ENCODE data around the gene ITPR1.

Gene ITPR1

DNA sequence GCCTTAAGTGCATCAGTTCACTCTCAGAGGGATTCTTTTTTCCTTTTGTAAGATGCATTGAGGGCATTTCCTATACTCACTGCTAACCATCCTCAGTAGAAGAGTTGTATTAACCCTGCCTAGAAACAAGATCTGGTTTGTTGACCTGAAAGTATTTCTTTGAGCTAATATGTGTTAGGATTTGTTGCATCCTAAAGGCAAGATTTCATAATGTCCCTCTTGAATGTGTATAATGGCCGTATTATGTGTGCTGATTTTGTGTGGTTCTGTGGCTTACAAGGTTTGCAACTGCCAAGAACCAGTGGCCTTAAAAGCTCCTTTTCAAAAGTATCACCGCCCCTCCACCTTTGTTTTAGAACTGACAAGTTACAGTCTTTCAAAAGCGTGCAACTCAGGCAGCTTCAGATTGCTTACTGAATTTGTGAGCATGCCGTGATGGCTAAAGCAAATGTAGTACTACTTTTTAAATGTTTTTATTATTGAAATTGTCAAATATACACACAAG, 304.1 kb downstream of the ITPR1 start:
- DNase-seq, result no peak

DNA sequence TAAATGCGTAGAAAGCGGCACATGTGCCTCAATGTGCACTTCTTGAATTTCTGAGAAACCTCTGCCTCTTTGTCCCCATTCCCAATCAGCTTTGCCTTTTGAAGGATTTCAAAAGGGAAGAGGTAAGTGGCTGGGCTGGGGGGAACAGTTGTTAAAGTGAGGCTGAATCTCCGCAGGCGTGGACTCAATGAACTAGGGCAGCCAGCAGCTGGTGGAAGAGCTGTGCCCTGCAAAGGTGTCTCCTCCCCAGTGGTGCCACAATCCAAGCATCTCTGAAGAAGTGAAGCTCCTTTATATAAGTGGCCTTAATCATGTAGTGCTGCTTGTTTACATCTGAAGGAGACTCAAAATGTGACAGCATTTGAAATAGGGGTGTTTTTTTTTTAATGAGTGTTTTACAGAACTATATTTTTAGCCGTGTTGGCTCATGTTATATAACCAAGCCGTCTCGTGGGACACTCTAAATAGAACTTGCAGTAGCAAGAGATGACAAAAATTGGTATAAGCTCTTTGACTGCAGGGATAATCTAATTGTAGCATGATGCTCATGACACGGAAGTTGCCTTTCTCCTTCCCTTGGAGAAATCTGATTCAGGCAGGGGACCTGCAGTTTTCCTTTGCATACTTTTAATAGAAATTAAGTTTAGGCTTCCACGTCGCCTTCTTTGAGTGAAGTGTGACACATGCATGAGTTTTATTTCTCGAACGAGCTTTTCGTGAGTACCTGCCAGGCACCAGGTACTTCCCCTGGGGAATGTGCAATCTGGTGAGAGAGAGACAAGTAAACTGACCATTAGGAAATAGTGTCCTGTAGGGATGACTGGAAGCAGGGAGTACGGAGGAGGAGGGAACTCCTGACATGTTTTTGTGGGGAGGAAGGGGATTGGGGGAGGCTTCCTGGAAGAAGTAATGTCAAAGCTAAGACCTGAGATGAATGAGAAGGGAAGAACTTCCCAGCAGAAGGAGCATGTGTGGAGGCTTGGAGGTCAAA, 306.4 kb downstream of the ITPR1 start:
- no peak for DNase-seq

DNA sequence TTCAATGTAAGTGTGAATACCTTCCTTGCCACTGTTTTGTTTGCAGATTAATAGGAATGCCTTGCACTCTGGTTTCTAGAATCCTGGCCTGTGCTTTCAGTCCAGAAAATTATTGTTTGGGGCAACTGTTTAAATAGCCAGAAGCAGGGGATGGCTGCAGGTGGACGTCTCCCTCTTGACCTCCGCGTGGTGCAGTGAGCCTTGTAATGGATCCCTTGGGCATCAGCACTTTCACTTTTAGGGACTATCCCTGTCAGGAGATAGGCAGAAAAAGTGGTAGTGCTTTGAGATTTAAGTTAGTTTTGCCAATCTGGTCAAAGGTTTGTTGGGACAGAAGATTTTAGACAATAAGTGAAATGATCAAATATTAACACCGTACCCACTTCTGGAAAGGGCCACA, 307.4 kb downstream of the ITPR1 start:
- DNase-seq, result no peak

DNA sequence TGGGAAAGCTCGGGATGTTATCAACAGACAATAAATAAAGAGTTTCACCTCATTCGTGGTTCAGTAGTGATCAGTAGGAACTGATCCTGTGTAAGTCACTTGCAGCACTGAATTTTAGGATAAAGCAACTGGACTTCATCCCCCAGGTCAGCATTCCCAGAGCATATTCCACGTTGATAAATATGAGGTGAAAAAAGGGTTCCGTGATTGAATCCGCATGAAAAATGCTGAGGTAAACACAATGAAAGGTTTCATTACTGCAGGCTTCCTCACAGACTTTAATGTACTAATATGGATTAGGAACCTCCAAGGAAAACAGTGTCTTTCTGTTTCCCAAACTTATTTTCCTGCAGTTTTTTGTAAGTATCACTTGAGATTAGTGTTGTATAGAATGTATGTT, 308.7 kb downstream of the ITPR1 start:
- no peak for DNase-seq

DNA sequence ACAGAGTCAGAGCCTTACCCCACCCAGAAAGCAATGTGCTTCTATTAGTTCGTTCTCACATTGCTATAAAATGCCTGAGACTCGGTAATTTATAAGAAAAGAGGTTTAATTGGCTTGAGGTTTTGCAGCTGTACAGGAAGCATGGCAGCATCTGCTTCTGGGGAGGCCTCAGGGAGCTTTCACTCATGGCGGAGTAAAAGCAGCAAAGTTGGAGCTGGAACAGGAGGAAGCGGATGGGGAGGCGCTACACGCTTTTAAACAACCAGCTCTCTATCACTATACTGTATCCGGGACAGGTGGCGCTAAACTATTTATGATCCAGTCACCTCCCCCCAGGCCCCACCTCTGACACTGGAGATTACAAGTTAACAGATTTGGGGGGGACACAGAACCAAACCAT, 309.8 kb downstream of the ITPR1 start:
- no peak for DNase-seq

DNA sequence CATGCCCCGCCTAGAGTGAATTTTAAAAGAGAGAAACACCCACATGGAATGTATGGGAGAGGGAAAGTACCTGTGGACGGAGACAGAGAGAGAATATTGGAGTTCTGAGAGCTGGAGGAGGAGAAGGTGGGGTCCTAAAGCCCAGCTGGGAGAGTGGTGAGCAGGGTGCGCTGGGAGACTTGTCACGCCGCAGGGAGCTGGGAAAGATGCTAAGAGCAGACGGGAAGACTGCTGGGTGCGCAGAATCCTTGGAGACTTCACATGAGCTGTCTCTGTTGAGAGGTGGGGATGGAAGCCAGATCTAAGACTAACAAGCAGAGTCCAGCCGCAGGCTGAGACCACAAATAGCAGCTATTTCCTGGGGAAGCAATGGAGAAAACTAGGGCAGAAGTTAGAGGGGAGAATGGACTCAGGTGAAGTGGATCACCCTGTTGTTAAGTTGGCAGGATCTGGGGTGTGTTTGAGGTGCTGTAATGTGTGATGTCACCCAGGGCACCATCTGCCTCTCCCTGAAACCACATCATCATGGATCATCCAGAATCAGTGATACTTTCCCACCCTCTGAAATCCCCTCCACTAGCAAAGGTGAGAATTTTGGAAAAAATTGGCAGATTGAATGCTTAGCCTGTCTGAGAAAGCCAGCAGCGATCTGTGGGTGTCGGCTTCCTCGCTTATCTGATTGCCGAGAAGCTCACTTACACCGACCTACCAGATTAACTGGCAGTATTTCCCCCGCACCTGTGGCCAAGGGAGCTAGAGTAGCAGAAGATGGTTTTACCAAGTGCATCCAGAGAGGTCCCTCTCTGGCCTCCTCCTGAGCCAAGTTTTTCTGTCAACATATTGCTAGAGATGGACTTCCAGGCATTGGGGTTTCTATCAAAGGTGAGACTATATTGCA, 311.3 kb downstream of the ITPR1 start:
- peak; percentile 63 for DNase-seq

DNA sequence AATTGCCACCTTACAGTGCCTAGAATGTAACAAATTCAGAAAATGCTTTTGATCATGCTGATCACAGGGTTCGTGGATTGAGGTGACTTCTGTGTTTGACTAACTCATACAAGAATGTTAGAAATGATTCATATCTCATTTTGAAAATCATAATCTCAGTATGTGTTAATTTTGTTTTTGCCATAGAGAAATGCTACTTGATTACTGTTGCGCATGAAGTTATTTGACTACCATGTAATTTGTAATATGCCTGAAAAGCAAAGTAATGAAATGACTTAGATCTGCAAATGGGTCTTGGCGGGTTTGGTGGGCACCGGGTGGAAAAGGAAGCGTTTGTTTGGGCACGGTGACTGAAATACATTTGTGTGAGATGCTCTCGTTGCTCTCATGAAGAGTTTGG, 312.5 kb downstream of the ITPR1 start:
- peak; percentile 63 for DNase-seq

DNA sequence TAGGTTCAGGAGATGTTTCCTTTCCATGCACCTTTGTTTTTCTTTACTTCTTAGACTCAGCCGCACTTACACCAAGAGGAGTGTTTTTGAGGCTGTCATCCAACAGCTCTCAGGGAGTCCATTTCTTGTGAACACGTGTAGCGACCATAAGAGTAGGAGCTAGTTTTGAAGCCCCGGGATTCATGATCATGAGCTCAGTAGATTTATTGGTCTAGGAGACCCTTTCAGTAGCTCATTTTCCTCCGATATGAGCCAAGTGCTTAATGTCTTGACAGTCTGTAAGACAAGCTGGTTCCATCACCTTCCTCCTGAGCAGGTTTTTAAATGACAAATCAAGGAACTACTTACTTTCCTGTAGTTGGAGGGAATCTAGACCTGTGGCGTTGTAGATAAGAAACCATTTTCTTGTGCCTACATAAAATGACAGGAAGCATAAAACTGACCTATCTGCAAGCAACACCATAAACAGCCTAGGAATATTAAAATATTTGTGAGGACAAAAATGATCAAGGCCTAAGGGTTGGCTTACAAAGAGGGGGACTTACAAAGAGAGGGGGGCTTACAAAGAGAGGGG, 313.5 kb downstream of the ITPR1 start:
- DNase-seq, result no peak

DNA sequence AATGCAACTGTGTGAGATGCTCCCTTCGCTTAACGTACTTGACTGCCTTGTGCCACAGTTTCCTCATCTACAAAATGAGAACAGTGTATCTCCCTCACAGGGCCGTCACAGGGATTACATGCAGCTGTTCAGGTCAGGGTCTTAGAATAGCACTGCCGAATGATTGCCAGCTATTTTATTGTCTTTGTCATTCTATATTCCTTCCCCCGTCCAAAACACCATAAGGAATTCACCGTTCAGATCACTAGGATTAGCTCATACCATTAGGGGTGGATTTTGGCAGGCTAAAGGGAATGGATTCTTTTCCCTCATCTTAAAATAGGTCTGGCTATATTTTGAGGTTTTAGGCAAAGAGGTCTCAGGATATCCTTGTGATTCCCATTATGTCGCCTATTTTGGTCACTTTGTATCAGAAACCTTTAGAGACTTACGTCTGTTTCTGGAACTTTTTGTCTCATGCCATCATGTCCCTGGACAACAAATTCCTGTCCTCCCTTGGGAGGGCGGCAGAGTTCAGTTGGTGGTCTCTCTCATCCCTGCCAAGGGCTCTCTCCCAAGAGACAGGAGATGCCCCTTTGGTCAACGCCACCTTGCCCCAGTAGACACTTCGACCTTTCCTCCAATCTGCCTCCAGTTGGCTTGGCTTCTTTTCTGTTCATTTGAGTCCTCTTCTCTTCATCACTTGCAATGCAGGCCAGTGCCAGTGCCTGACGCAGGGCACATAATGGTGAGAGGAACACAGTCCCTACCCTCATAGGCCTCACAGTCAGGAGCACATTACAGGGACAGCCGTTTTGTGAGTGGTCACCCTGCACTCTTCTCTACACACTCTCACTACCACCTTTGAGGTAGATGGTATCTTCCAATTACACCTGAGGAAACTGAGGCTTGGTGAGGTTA, 314.5 kb downstream of the ITPR1 start:
- DNase-seq, result no peak

DNA sequence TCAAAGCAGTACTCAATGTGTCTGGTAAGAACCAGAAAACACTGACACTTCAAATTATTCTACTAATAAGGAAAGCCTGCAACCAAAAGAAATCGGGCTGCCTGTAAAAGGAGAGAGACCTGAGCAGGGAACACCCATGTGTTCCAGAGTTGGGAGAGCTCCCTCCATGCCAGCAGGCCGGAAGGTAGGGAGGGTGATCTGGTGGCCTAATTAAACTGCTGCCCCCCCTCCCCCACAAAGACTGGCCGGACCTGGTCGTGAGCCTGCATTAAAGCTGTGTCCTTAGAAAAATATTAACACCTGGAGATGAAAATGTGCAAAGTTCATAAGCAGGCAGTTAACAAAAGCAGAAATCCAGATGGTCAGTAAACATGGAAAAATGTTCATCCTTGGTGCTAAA, 315.5 kb downstream of the ITPR1 start:
- DNase-seq, result no peak

DNA sequence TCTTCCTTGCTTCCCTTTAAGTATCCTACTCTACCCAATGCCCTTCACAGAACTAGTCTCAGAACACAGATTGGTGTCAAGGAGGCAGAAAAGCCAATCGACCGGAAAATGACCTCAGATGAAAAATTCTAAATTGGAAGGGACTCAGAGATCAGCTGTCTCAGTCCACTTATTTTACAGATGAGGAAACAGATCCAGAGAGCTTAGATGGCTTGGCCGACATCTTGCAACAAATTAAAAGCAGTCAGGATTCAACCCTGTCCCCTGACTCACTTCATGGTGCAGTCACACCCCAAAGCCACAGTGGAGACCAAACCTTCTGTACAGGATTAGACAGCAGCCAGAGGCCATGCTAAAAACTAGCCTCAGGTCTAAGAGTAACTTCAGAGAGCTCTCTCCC, 316.8 kb downstream of the ITPR1 start:
- no peak for DNase-seq

DNA sequence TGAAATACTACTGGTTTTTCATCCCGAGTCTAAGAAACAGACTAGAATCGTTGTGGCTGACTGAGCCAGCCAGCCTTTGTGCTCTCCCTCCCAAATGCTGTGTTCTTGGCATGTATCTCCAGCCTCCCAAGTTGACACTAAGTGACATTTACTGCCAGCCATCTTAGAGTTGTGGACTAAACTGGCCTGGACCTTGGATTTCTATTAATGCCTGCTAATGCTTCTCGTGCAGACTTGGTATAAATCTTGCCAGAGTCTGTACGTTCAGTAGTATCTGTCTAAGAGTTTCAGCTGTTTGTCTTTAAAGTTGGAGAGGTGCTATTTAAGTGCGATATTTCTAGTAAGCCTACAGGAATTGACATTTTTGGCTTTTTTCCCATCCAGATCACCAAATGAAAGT, 319.4 kb downstream of the ITPR1 start:
- DNase-seq, result no peak

DNA sequence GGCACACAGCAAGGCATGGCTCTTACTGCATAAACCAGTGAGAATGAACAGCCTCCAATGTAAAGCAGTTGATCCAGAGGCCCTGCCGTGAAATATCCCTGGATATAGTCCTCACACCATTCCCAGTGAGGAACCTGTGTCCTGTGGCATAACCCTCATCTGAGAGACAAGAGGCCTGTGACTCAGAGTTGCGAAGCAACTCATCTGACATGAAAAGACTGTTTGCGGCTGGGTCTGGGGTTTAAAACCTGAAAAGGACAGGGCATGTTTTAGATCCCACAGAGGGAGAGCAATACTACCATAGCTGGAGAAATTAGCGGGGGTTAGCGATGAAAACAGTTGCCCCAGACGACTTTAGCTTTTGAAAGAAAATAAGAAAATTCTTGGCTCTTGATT, 320.8 kb downstream of the ITPR1 start:
- DNase-seq, result no peak

DNA sequence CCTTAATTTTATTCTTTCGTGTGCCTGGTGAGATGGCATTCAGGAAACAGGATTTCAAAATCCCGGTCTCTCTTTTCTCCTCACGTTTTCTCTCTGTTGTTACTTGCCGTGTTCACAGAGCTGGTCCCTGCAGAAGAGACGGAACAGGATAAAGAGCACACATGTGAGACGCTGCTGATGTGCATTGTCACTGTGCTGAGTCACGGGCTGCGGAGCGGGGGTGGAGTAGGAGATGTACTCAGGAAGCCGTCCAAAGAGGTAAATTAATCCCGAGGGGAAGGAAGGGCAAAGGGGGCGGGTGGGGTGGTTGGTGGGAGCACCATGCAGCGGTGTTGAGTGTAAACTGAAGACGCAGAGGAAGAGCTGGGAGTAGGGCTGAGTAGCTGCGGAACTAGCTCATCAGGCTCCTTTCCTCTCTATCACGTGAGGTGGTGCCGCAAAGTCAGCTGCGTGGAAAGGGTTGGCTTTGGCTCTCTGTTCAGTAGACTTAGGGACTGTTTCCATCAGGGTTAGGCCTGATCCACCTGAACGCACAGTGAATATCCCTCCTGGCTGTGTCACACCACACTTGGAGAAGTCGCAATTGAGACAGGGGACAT, 321.3 kb downstream of the ITPR1 start:
- DNase-seq, result no peak

DNA sequence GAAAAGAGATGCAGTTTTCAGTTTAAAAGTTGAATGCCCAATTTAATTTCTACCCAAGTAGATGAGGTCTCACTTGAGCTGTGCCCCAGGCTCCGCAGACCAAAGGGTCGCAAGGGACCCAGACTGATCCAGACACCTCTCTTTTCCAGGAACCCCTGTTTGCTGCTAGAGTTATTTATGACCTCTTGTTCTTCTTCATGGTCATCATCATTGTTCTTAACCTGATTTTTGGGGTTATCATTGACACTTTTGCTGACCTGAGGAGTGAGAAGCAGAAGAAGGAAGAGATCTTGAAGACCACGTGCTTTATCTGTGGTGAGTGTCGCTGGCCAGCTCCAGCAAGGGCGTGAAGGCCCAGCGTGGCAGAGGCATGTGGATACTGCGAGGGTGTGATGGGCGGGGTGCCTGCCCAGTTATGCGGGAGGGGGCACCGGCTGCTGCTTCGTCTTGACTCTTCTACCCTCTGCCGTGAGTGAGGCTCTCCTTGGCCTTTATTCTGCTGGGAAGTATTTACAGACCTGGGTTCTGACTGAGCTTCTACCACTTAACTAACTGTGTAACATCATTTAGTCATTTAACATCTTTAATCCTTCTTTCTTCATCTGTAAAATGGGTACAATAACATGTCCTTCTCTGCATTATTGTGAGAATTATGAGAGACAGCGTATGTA, 321.9 kb downstream of the ITPR1 start:
- DNase-seq, result no peak

DNA sequence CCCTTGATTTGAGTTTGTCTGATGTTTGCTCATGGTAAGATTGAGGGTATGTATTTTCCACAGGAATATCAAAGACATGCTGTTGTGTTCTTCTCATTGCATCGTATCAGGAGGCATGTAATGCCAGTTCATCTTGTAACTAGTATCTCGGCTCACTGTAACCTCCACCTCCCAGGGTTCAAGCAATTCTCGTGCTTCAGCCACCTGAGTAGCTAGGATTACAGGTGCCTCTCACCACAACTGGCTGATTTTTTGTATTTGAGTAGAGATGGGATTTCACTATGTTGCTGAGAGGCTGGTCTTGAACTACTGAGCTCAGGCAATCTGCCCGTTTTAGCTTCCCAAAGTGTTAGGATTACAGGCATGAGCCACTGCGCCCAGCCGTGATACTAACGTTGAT, 323.2 kb downstream of the ITPR1 start:
- DNase-seq, result no peak

DNA sequence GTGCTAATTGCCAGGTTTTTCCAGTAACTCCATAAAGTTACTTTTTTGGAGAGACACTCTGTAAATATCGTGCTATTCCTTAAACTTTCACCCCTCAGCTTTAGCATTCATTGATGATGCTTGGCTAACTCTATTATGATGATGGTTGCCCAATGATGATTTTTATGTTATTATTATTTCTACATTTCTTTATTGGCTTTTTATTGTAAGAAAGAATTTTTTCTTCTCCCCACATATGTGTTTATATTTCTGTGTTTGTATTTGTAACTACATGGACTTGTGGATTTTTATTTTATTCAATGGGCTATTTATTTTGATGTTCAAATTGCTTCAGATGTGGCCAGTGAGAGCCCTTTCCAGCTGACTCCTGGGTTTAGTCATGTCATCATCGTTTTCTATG, 323.6 kb downstream of the ITPR1 start:
- DNase-seq, result no peak

DNA sequence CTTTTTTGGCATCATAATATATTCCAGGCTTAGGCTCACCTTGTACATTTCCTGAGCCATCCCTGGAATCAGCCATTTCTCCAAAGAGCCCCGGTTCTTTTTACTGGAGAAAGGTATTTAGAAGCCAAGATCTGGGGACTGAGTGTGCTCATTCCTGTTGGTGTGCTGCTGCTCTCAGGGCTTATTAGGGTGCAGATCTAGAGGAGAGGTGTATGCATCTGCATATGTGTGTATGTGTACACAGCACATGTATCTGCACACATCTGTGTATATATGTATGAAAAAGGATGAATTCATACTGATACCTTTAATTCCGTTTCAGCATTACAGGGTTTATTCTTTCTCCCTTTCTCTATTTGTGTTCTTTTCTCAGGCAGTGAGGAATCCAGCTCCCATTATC, 324.0 kb downstream of the ITPR1 start:
- no peak for DNase-seq

DNA sequence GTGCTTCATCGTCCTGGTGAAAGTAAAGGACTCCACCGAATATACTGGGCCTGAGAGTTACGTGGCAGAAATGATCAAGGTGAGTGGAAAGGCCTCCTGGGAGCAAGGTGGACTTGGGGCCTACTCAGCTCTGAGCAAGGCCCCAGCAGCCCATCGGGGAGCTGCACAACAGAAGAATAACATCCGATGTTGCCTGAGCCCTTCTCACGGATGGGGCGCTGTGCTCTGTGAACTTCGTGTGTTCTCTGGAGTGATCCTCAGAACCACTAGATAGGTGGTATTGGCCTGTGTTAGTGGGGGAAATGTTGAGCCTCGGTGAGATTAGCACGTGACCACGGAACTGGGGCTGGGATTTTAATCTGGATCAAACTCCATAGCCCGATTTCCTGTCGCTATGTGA, 325.0 kb downstream of the ITPR1 start:
- DNase-seq, result no peak

DNA sequence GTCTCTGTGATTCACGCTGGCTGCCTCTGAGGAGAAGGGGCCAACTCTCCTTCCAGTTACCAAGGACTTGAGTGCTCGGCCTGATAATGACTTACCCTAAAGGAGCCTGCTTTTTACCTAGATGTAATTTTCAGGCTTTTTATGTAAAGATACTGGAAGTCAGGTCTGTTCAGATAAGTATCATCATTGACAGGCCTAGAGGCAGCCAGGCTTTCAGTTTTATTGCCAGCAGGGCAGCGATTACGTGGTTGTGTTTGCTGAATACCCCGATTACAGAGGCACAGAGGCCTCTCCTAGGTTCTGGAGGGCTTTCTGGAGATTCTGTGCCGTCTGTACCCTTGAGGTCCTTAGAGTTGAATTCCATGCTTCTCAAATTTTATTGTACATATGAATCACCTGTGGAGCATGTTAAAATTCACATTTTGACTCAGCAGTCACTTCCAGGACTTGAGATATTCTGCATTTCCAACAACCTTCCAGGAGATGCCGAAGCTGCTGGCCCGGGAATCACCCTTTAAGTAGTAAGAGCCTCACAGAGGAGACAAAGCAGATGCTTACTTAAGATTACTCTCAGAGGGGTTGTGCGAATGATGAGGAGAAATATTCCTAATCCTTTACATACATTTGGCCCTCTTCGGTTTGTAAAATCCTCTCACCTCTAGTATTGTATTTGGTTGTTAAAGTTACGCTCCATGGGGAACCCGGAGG, 326.0 kb downstream of the ITPR1 start:
- DNase-seq, result no peak

DNA sequence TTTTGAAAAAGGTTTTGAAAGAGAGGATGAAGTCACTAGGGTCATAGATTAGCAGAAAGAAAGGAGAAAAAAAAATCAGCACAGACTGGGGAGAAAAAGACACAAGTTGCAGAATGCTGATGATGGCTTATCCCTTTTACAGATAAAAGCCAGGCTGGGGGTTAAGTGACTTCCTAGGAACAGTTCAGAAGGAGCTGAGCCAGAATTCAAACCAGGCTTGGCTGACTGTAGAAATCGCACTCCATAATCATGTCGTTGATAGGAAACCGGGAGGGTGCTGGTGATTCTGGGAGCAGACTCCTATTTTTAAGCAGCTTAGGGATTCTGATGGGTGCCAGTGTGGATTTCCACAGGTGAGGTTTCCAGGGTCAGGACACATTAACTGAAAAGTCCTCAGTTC, 326.6 kb downstream of the ITPR1 start:
- DNase-seq, result no peak
